ENCODE results near the gene CYP2C19. TPM values are rescaled to one million over a fixed set of nuclear protein-coding genes. Genes with fewer than 3 reads are reported as not detected.
A peak's percentile ranks its signal among the peaks of the same experiment; 100 is the strongest.

The CYP2C19 gene
- total and polyA plus RNA-seq, 2 donors from 2014 or later = 0.28 TPM; not detected in 1

DNA sequence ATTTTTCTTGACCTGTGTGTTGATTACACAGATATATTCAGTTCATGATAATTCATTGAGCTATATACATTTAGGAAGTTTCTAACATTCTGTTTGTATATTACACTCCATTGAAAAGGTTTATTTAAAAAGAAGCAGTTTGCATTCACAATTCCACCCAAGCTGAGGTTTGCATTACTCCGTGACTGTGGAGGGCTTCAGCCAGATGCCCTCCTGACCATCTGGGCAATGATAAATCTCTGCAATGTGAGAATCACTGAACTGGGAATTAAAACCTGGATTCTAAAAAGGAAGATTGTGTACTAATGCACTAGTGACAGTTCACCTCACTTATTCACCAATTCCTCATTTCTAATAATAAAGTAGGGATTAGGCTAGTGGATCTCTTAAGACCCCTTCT lies 139.6 kb downstream of the CYP2C19 start:
- Histone ChIP-seq H3K4me3 (ENCODE audit: low read length in 3 of 3) (peak overlapping the region in 1 of 3 donors; percentile 23), H3K4me1 (ENCODE audit: control insufficient read depth in 2 of 3, insufficient read depth in 2 of 3, low read depth in 1 of 3, low read length in 3 of 3) (peaks cover 0 to 13% (median 0%) of the 10 kb centered on the region in 3 donors), H3K27me3 (ENCODE audit: control insufficient read depth, insufficient read depth, low read length) (no peaks in the 10 kb centered on the region), H3K9ac (ENCODE audit: low read length in 3 of 3) (no peak overlapping the region), H3K27ac (ENCODE audit: low read depth in 2 of 2, low read length in 2 of 2) (no peak overlapping the region), H3K36me3 (ENCODE audit: control insufficient read depth in 2 of 3, insufficient read depth in 3 of 3, low read length in 3 of 3) (no peaks in the 10 kb centered on the region), H3K9me3 (ENCODE audit: control insufficient read depth in 2 of 3, insufficient read depth in 1 of 3, low read length in 3 of 3) (no peaks in the 10 kb centered on the region)
- intact Hi-C loops (cut with DNase I) = no loop called here
- TF ChIP-seq, protein P1, sequence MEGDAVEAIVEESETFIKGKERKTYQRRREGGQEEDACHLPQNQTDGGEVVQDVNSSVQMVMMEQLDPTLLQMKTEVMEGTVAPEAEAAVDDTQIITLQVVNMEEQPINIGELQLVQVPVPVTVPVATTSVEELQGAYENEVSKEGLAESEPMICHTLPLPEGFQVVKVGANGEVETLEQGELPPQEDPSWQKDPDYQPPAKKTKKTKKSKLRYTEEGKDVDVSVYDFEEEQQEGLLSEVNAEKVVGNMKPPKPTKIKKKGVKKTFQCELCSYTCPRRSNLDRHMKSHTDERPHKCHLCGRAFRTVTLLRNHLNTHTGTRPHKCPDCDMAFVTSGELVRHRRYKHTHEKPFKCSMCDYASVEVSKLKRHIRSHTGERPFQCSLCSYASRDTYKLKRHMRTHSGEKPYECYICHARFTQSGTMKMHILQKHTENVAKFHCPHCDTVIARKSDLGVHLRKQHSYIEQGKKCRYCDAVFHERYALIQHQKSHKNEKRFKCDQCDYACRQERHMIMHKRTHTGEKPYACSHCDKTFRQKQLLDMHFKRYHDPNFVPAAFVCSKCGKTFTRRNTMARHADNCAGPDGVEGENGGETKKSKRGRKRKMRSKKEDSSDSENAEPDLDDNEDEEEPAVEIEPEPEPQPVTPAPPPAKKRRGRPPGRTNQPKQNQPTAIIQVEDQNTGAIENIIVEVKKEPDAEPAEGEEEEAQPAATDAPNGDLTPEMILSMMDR (IDR thresholded peaks at IDR 0.05; ENCODE audit: borderline replicate concordance, extremely low read depth, insufficient read depth) = no peak
- no peak for DNase-seq
- no peak for FAIRE-seq

DNA sequence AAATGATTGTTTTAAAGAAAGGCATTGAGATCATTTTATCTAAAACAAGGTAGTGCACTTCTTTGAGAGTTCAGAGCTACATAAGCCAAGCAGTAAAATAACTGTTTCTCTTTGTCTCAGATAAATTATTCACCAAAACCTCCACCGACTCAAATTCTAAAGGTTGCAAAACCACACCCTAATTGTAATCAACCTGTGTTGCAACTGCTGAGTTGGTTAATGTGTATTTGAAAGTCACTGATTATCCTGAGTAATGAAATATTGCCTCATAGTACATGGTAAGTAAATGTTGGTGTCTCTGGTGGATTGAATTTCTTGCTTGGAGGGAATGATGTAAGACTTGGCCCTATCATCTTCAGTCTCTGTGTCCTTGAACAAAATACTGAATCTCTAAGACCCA lies 140.1 kb downstream of the CYP2C19 start:
- intact Hi-C loops (cut with DNase I) = no loop called here
- Histone ChIP-seq H3K9me3 (ENCODE audit: control insufficient read depth in 2 of 3, insufficient read depth in 1 of 3, low read length in 3 of 3) (no peaks in the 10 kb centered on the region), H3K4me3 (ENCODE audit: low read length in 3 of 3) (peak overlapping the region in 1 of 3 donors; percentile 23), H3K9ac (ENCODE audit: low read length in 3 of 3) (no peak overlapping the region), H3K27ac (ENCODE audit: low read depth in 2 of 2, low read length in 2 of 2) (no peak overlapping the region), H3K4me1 (ENCODE audit: control insufficient read depth in 2 of 3, insufficient read depth in 2 of 3, low read depth in 1 of 3, low read length in 3 of 3) (peaks cover 0 to 13% (median 0%) of the 10 kb centered on the region in 3 donors), H3K27me3 (ENCODE audit: control insufficient read depth, insufficient read depth, low read length) (no peaks in the 10 kb centered on the region), H3K36me3 (ENCODE audit: control insufficient read depth in 2 of 3, insufficient read depth in 3 of 3, low read length in 3 of 3) (no peaks in the 10 kb centered on the region)
- DNase-seq (peak in 2 of 5 donors; percentile 48 to 58), FAIRE-seq (peak; percentile 93)
- TF ChIP-seq, protein P1 (IDR thresholded peaks at IDR 0.05; ENCODE audit: borderline replicate concordance, extremely low read depth, insufficient read depth) = no peak

Other genes with a start within 250 kb of the CYP2C19 start
- 13.5 TPM for gene HELLS, start 216.9 kb upstream of the CYP2C19 start, total RNA-seq
- 1.6 TPM for gene HELLS, start 216.9 kb upstream of the CYP2C19 start, polyA plus RNA-seq (ENCODE audit: insufficient read depth, low read depth, low replicate concordance)
- gene CYP2C18, start 79.0 kb upstream of the CYP2C19 start, total RNA-seq = 2.2 TPM
- gene CYP2C18, start 79.0 kb upstream of the CYP2C19 start, polyA plus RNA-seq (ENCODE audit: insufficient read depth, low read depth, low replicate concordance) = 0.22 TPM
- 2.9 TPM for gene CYP2C9, start 176.0 kb downstream of the CYP2C19 start, total RNA-seq
- 2.4 TPM for gene CYP2C9, start 176.0 kb downstream of the CYP2C19 start, polyA plus RNA-seq (ENCODE audit: insufficient read depth, low read depth, low replicate concordance)